Epithelial cell of proximal tubule (primary cell): ENCODE data around the gene PATL1. TPM values are rescaled to one million over a fixed set of nuclear protein-coding genes. Genes with fewer than 3 reads are reported as not detected.
"Not testable (repeated sequence)": the region's sequence is repeated elsewhere in the genome, so short reads cannot be mapped to it uniquely, and the experiment has no call there.

Source experiments
- DNase-seq: peaks from one replicate; pipeline ENCODE4 v3.0.0-alpha.2; 2011; ENCODE audit warnings: low read depth
- H3K4me3 ChIP-seq: 2 replicates; pipeline ENCODE4 v1.5.1; 2011; ENCODE audit warnings: low read depth, mild to moderate bottlenecking, low read length
- CTCF ChIP-seq: conservative IDR thresholded peaks from 2 replicates; pipeline ENCODE4 v1.5.1; 2012; ENCODE audit warnings: low read depth, mild to moderate bottlenecking, low read length
- total RNA-seq: library from RNA; depleted of rRNA; stranded (reverse); fragments of >200 nt; gene quantifications from 2 replicates; pipeline ENCODE4 v1.2.3, GENCODE V29; 2015

Gene PATL1
- total RNA-seq, 1 donor from 2014 or later, result 21.9 TPM

- DNase-seq, result peak; percentile 57
- H3K4me3 ChIP-seq, result no peak overlapping the region
- TF ChIP-seq CTCF, result no peak
Measured at GRCh38 chr11:59706518-59707285, 37.9 kb upstream of the PATL1 start.

- DNase-seq, result no peak
- H3K4me3 ChIP-seq, result no peak overlapping the region
- no peak for TF ChIP-seq CTCF
Measured at GRCh38 chr11:59705294-59705693, 36.5 kb upstream of the PATL1 start.

DNA sequence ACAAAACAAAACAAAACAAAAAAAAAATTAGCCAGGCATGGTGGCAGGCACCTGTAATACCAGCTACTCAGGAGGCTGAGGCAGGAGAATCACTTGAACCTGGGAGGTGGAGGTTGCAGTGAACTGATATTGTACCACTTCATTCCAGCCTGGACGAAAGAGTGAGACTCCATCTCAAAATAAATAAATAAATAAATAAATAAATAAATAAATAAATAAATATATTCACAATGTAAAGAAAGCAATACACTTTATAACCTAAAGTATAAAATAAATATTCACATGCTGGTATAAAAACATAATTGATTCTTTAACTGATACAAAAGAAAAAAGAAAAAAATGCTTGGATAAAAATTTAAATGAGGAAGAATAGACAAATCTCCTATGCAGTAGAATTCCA lies 34.7 kb upstream of the PATL1 start:
- not testable (repeated sequence) for DNase-seq, H3K4me3 ChIP-seq

DNA sequence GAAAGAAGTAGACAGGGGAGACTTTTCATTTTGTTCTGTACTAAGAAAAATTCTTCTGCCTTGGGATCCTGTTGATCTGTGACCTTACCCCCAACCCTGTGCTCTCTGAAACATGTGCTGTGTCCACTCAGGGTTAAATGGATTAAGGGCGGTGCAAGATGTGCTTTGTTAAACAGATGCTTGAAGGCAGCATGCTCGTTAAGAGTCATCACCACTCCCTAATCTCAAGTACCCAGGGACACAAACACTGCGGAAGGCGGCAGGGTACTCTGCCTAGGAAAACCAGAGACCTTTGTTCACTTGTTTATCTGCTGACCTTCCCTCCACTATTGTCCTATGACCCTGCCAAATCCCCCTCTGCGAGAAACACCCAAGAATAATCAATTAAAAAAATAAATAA lies 31.3 kb upstream of the PATL1 start:
- not testable (repeated sequence) for H3K4me3 ChIP-seq, DNase-seq

DNA sequence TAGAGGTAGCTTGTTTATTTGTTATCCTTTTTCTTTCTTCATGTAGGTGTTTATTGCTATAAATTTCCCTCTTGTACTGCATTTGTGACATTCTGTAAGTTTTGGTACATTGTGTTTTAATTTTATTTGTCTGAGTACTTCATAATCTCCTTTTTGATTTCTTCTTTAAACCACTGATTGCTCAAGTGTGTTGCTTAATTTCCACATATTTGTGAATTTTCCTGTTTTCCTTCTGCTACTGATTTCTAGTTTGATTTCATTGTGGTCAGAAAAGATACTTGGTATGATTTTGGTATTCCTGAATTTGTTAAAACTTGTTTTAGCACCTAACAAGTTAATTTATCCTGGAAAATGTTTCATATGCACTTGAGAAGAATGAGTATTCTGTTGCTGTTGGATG lies 29.7 kb upstream of the PATL1 start:
- TF ChIP-seq CTCF, result no peak
- H3K4me3 ChIP-seq, result no peak overlapping the region
- no peak for DNase-seq

DNA sequence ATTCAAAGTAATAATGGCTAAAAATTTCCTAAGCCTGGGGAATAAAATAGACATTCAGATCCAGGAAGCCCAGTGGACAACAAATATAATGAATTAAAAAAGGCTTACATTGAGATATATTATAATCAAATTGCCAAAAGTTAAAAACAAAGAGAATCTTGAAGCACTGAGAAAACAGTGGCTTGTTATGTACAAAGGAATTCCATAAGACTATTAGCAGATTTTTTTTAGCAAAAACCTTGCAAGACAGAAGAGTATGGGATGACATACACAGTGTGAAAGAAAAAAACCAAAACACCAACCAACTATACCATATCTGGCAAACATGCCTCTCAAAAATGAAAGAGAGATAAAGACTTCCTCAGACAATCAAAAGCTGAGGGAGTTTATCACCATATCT lies 24.1 kb upstream of the PATL1 start:
- no peak for DNase-seq
- H3K4me3 ChIP-seq, result no peak overlapping the region
- TF ChIP-seq CTCF, result no peak

GRCh38 chr11:59691156-59691555 lies 22.3 kb upstream of the PATL1 start:
- TF ChIP-seq CTCF, result no peak
- H3K4me3 ChIP-seq, result no peak overlapping the region
- DNase-seq, result no peak

GRCh38 chr11:59689015-59689414 lies 20.2 kb upstream of the PATL1 start:
- H3K4me3 ChIP-seq, result no peak overlapping the region
- DNase-seq, result no peak
- no peak for TF ChIP-seq CTCF

GRCh38 chr11:59681260-59681725 lies 12.5 kb upstream of the PATL1 start:
- H3K4me3 ChIP-seq, DNase-seq: not testable (repeated sequence)
